Measurements from ENCODE around the gene C14orf180. TPM values are rescaled to one million over a fixed set of nuclear protein-coding genes. Genes with fewer than 3 reads are reported as not detected.

The C14orf180 gene
- total RNA-seq, 3 donors from 2014 or later, result 0.19 to 0.61 (median 0.54) TPM

DNA sequence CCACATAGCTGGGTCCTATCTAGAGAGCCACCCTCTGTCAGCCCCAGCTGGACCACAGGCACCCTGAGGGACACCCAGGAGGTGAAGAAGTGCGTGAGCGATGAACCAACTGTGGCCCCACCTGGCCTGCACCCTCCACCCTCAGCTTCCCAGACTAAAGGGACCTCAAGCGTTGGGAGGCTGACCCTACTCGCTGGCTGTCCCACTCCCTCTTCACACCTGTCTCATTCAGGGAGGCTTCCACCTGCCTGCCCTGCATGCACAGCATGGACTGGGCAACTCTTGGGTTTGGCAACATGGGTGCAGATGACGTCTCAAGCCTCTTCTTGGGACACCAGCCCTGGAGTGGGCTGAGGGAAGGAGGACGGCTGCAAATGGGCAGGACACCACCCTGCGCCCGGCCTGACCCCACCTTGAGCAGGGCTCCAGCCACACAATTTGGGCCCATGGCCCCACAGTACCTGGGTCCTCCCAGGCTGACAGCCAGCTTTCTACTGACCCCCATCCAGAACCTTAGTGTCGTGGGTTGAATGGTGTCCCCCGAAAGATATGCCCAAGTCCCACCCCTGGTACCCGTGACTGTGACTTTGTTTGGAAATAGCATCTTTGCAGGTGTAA lies 22.9 kb downstream of the C14orf180 start:
- no peaks in the 10 kb centered on the region for H3K9me3 ChIP-seq
- H3K36me3 ChIP-seq (ENCODE audit: low read depth), result no peaks in the 10 kb centered on the region
- no peak overlapping the region for H3K4me3 ChIP-seq
- no peak for DNase-seq
- intact Hi-C loops (cut with DNase I, micrococcal nuclease), result no loop called here
- H3K4me1 ChIP-seq (ENCODE audit: low read depth), result peaks cover 3% of the 10 kb centered on the region
- TF ChIP-seq, protein P1, sequence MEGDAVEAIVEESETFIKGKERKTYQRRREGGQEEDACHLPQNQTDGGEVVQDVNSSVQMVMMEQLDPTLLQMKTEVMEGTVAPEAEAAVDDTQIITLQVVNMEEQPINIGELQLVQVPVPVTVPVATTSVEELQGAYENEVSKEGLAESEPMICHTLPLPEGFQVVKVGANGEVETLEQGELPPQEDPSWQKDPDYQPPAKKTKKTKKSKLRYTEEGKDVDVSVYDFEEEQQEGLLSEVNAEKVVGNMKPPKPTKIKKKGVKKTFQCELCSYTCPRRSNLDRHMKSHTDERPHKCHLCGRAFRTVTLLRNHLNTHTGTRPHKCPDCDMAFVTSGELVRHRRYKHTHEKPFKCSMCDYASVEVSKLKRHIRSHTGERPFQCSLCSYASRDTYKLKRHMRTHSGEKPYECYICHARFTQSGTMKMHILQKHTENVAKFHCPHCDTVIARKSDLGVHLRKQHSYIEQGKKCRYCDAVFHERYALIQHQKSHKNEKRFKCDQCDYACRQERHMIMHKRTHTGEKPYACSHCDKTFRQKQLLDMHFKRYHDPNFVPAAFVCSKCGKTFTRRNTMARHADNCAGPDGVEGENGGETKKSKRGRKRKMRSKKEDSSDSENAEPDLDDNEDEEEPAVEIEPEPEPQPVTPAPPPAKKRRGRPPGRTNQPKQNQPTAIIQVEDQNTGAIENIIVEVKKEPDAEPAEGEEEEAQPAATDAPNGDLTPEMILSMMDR (IDR thresholded peaks at IDR 0.05), result no peak
- no peak for ATAC-seq

DNA sequence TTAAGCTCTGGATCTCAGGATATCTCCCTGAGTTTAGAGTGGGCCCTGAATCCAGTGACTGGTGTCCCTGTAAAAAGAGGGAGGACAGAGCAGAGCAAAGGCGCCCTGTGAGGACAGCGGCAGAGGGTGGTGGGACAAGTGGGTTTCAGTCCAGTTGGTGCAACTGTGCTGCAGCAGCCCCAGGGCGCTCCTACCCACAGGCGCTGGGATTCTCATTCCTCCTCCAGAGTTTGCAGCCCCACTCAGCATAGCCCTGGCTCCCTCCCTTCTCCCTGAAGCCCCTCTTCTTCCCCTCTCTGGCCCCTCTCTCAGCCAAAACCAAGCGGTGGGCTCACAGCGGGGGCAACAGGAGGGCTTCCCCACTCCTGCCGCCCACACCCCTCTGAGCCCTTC lies 23.4 kb downstream of the C14orf180 start:
- Histone ChIP-seq H3K4me1 (ENCODE audit: low read depth) (peaks cover 3% of the 10 kb centered on the region), H3K9me3 (no peaks in the 10 kb centered on the region), H3K36me3 (ENCODE audit: low read depth) (no peaks in the 10 kb centered on the region), H3K4me3 (no peak overlapping the region)
- no peak for ATAC-seq
- DNase-seq, result no peak
- TF ChIP-seq, protein P1 (IDR thresholded peaks at IDR 0.05), result no peak
- intact Hi-C loops (cut with DNase I, micrococcal nuclease), result no loop called here

DNA sequence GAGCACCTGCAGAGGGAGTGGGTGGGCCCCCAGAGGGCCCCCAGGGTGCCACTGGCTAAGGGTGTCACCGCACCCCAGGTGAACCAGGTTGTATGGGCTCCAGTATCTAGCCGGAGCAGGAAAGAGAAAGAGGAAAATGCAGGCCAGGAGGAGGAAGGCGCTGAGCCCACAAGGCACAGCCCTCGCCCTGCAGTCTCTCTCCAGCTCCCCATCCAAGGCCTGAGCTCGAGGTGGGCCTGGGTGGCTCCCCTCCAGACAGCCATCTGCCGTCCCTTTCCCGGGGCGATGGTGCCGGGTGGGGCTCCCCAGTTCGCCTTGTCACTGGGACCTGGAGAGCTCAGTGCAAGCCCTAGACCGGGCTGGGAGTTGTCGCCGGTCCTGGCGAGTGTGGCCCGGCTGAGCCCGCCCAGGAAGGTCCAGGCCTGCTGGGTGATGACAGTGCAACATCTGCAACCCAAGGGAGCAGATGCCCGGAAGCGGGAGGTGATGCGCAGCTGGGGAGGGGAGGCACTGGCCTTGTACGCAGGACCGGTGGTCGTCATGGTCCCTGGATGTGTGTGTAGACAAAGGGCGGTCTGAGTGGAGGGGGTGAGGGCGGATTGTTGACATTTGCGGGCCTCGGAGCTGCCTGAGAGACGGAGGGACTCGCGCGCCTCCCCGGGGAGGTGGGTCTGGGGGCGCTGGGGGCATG lies 24.3 kb downstream of the C14orf180 start:
- peaks cover 3% of the 10 kb centered on the region for H3K4me1 ChIP-seq (ENCODE audit: low read depth)
- H3K9me3 ChIP-seq, result no peaks in the 10 kb centered on the region
- H3K36me3 ChIP-seq (ENCODE audit: low read depth), result no peaks in the 10 kb centered on the region
- DNase-seq, result no peak
- no peak for ATAC-seq
- intact Hi-C loops (cut with DNase I, micrococcal nuclease), result no loop called here
- TF ChIP-seq, protein P1 (IDR thresholded peaks at IDR 0.05), result no peak
- H3K4me3 ChIP-seq, result no peak overlapping the region

DNA sequence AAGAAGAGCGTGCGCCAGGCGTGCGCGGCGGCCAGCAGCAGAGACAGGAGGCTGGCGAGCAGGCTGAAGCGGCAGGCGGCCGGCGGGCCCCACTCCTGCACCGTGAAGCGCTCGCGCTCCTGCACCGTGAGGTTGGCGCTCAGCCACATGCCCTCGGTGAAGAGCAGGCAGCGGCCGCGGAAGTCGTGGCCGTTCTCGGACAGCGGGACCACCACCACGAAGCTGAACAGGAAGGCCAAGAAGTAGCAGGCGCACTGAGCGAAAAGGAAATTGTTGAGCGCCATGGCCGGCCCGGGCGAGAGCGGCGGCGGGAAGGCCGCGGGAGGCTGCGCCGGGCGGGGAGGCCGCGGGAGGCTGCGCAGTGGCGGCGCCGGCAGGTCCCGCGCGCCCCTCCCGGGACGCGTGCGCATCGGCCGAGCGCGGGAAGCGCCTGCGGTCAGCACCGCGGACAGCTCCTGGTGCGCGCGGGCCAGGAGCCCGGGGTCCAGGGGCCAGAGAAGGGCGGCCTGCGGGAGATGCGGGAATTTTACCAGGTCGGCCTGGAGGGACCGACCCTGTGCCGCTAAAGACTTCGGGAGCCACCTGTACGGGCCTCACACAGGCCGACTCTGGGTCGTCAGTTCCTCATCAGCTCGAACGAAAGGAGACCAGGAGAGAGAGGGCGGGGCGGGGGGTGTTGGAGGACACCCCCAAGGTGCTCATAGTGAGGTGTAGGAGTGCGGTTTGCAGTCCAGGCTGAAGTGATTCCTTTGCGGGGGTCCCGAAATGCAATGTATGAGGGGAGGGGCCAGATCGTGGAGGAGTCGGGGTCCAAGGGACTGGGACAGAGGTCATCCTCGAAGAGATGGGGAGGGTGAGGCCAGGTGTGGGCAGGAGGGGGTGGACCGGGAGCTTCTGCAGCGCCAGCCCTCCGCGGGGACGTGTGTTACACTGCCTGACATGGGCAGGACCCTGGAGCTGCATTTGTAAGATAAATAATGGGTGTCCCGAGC lies 25.2 kb downstream of the C14orf180 start, which contains the start of gene TMEM179:
Gene TMEM179, minus strand, starts transcription at position 315 of the 992 bp plus-strand sequence. Its CDS starts 31 bp downstream, at position 284.
- intact Hi-C loops (cut with DNase I, micrococcal nuclease), result no loop called here
- DNase-seq (peak in 1 of 3 donors; percentile 16), ATAC-seq (peak; percentile 70)
- TF ChIP-seq, protein P1 (IDR thresholded peaks at IDR 0.05), result no peak
- H3K9me3 ChIP-seq, result no peaks in the 10 kb centered on the region
- peaks cover 3% of the 10 kb centered on the region for H3K4me1 ChIP-seq (ENCODE audit: low read depth)
- H3K4me3 ChIP-seq, result no peak within 1 kb of the TSS
- no peaks in the 10 kb centered on the region for H3K36me3 ChIP-seq (ENCODE audit: low read depth)

DNA sequence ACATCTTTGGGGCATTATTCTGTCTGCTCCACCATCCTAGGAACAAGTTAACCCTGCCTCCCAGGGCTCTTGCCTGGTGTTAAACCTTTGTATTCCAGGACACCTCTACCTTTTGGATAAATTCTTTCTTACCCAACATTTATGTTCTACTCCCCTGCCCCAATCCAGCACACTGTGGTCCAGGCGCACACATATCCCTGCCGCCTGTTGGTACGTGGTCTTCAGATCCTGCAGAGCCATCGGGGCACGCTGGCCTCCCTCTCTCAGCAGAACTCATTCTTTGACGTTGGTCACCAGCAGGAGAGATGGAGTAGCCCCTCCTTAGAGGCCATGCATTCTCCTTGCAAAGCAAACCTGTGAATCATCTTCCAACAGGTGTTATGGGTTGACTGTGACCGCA lies 30.1 kb downstream of the C14orf180 start:
- Histone ChIP-seq H3K36me3 (ENCODE audit: low read depth) (no peaks in the 10 kb centered on the region), H3K9me3 (no peaks in the 10 kb centered on the region), H3K4me3 (no peak overlapping the region), H3K4me1 (ENCODE audit: low read depth) (no peaks in the 10 kb centered on the region)
- TF ChIP-seq, protein P1 (IDR thresholded peaks at IDR 0.05), result no peak
- intact Hi-C loops (cut with DNase I, micrococcal nuclease), result no loop called here
- DNase-seq (no peak), ATAC-seq (no peak)

Data from mucosa of descending colon (tissue), 3 donors.